ENCODE results near the gene PPIA. TPM values are rescaled to one million over a fixed set of nuclear protein-coding genes. Genes with fewer than 3 reads are reported as not detected.

PPIA gene
- total RNA-seq: 1,323 and 1,353 TPM in 2 replicates
- long read RNA-seq, transcript PPIA-204 (5 exons, 2,238 nt): major isoform, 1,006 of 1,041 reads
- long read RNA-seq, partial matches to known transcripts: 21 of 1,041 reads
- long read RNA-seq, other reads (novel, unspliced or antisense): 8 of 1,041 reads

DNA sequence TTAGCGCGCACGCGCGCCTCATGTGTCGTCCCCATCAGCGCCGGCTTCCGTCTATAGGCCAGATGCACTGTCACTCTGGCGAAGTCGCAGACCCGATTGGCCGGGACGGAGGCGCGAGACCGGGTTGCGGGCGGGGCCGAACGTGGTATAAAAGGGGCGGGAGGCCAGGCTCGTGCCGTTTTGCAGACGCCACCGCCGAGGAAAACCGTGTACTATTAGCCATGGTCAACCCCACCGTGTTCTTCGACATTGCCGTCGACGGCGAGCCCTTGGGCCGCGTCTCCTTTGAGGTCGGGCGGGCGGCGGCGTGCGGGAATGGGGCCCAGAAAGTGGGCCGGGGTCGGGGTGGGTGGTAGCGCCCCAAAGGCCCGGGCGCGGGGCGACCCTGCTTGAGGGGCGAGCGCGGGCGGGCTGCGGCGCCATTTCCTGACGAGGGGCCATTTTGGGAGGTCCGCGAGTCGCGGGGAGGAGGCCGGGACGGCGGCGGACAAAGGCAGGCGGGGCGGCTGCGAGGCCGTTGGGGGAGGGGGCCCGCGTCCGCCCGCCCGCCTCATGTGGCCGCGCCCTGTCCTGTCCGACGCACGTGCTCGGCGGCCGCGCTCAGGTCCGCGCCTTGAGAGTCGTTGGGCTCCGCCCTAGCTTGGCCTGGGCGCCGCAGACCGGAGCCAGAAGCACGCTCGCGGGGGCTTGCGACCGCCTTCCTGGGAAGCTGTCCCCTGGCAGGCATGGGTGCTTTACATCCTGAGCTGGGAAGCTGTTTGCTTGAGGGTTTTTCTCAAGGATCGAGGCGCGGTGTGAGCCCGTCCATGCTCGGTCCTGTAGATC lies at the start of gene PPIA:
Gene PPIA (plus strand): TSS at position 178 of the 825 bp plus-strand sequence. CDS start 44 bp downstream, at position 222.
- Mint-ChIP-seq H3K27ac (peak within 1 kb of the TSS; percentile 97), H3K36me3 (ENCODE audit: insufficient read depth) (peaks cover 23% of the 10 kb centered on the region), H3K27me3 (no peaks in the 10 kb centered on the region), H3K4me3 (ENCODE audit: low read depth) (peak within 1 kb of the TSS; percentile 90), H3K9me3 (ENCODE audit: low read depth) (no peaks in the 10 kb centered on the region), H3K4me1 (ENCODE audit: low read depth) (peaks cover 13% of the 10 kb centered on the region)
- DNase-seq (ENCODE audit: low spot score, unreplicated experiment): peak; percentile 97
- TF ChIP-seq, protein P1, sequence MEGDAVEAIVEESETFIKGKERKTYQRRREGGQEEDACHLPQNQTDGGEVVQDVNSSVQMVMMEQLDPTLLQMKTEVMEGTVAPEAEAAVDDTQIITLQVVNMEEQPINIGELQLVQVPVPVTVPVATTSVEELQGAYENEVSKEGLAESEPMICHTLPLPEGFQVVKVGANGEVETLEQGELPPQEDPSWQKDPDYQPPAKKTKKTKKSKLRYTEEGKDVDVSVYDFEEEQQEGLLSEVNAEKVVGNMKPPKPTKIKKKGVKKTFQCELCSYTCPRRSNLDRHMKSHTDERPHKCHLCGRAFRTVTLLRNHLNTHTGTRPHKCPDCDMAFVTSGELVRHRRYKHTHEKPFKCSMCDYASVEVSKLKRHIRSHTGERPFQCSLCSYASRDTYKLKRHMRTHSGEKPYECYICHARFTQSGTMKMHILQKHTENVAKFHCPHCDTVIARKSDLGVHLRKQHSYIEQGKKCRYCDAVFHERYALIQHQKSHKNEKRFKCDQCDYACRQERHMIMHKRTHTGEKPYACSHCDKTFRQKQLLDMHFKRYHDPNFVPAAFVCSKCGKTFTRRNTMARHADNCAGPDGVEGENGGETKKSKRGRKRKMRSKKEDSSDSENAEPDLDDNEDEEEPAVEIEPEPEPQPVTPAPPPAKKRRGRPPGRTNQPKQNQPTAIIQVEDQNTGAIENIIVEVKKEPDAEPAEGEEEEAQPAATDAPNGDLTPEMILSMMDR (IDR thresholded peaks at IDR 0.05; ENCODE audit: unreplicated experiment): no peak

DNA sequence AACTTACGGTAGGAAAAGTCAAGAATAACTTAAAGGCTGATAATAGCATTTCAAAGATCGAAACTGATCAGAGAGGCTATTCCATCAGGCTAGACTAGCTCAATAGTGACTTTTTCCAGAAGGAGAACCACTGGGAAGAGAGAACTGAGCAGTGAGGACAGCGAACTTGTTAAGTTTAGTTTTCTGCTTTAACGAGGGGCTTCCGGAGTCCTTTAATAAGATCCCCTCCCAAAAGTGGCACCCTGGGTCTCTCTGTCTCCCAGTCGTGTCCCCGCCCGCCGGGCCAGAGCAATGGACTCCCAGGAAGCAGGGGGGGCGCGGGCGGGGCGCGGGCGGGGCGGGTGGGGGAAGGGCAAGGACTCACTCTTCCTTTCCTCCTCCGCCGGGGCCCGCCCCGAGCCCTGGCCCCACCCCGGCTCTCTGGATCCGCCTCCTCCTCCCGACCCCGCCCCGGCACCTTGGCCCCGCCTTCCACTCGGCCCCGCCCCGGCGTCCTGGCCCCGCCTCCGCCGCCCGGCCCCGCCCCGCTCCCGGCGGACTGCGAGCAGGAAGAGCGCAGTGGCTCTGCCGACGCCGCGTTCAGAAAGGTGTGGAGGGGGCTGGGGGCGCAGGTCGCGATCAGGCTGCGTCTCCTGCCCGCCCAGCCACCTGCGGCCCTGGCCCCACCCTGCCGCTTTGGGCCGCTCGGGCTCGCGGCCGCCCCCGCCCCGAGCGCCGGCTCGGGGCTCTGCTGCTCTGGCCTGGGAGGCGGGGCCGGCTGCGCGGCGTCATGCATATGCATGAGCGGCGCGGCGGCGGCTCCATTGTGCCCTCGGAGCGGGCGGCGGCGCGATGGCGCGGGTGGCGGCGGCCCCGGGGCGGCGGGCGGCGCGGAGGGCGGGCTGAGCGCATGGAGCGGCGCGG lies 48.2 kb upstream of the PPIA start, which contains the start of gene ZMIZ2:
Gene ZMIZ2 (plus strand): TSS at position 803 of the 903 bp plus-strand sequence. CDS start 7,403 bp downstream, outside the sequence.
- Mint-ChIP-seq H3K27ac (peak within 1 kb of the TSS; percentile 86), H3K27me3 (no peaks in the 10 kb centered on the region), H3K4me1 (ENCODE audit: low read depth) (peaks cover 26% of the 10 kb centered on the region), H3K9me3 (ENCODE audit: low read depth) (no peaks in the 10 kb centered on the region), H3K36me3 (ENCODE audit: insufficient read depth) (peaks cover 4% of the 10 kb centered on the region), H3K4me3 (ENCODE audit: low read depth) (peak within 1 kb of the TSS; percentile 81)
- DNase-seq (ENCODE audit: low spot score, unreplicated experiment): peak; percentile 91
- TF ChIP-seq, protein P1 (IDR thresholded peaks at IDR 0.05; ENCODE audit: unreplicated experiment): no peak

DNA sequence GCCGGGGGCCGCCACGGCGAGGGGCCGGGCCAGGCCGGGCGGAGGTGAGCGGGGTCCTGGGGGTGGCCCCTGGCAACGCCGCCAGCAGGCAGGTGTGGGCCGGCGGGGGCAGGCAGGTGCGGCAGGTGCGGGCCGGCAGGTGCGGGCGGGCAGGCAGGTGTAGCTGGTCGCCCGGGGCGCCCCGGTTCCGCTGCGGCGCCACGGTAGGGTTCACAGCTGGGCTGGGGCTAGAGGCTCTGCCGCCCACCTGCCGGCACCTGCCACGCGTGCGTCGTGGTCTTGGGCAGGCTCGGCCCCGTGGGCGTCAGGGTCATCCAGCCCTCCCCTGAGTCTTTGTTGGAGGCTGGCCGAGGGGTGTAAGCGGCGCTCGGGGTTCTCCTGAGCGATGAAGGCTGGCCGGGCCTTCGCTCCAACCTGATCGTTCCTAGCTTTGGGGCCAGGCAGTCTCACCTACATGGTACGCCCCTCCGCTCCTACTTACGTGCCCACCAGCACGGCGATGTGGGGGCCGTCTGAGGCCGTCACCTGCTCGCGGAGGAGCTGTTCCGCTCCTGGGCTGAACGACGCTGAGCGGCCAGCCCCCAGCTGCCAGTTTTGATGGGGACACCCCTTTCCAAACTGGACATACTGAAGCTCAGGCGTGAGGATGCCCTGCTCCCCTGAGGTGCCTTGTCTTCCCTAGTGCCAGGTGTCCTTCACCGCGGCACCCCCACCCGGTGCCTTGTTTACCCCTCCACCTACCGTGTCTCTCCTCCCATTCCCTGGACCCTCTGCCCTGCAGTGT lies 47.3 kb upstream of the PPIA start:
- peak overlapping the region; percentile 70 for H3K27ac Mint-ChIP-seq
- DNase-seq (ENCODE audit: low spot score, unreplicated experiment): no peak
- H3K36me3 Mint-ChIP-seq (ENCODE audit: insufficient read depth): peaks cover 4% of the 10 kb centered on the region
- H3K4me3 Mint-ChIP-seq (ENCODE audit: low read depth): peak overlapping the region; percentile 81
- peaks cover 21% of the 10 kb centered on the region for H3K4me1 Mint-ChIP-seq (ENCODE audit: low read depth)
- no peaks in the 10 kb centered on the region for H3K9me3 Mint-ChIP-seq (ENCODE audit: low read depth)
- H3K27me3 Mint-ChIP-seq: no peaks in the 10 kb centered on the region
- TF ChIP-seq, protein P1 (IDR thresholded peaks at IDR 0.05; ENCODE audit: unreplicated experiment): no peak

DNA sequence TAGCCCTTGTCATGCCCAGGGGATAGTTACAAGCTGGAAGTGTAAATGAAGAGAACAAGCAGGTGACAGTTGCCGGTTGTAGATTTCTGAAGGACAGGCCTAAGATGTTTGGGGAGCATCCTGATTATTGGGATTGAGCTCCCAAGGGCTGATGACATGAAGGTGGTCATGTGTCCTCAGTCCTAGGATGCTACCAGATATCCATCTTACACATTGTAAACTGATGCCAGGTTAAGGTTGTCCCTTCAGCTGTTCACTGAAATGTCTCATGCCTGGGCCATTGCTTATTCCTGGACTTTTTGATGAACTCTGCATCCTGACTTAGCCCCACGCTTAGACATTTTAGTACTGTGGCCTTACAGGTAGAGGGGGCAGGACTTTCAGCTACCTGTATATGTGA lies 46.5 kb upstream of the PPIA start:
- no peaks in the 10 kb centered on the region for H3K27me3 Mint-ChIP-seq
- H3K36me3 Mint-ChIP-seq (ENCODE audit: insufficient read depth): peaks cover 4% of the 10 kb centered on the region
- TF ChIP-seq, protein P1 (IDR thresholded peaks at IDR 0.05; ENCODE audit: unreplicated experiment): no peak
- peaks cover 21% of the 10 kb centered on the region for H3K4me1 Mint-ChIP-seq (ENCODE audit: low read depth)
- no peaks in the 10 kb centered on the region for H3K9me3 Mint-ChIP-seq (ENCODE audit: low read depth)
- peak overlapping the region; percentile 85 for H3K27ac Mint-ChIP-seq
- DNase-seq (ENCODE audit: low spot score, unreplicated experiment): no peak
- H3K4me3 Mint-ChIP-seq (ENCODE audit: low read depth): peak overlapping the region; percentile 81

All from progenitor cell of endocrine pancreas (in vitro differentiated cells).